Measurements from ENCODE around the gene ATF3. TPM values are rescaled to one million over a fixed set of nuclear protein-coding genes. Genes with fewer than 3 reads are reported as not detected.
A peak's percentile ranks its signal among the peaks of the same experiment; 100 is the strongest.

ATF3 gene
- total and polyA plus RNA-seq, 2 of the 4 experiments (the other 2 are of a cell fraction) = 9.9 to 12.3 TPM

DNA sequence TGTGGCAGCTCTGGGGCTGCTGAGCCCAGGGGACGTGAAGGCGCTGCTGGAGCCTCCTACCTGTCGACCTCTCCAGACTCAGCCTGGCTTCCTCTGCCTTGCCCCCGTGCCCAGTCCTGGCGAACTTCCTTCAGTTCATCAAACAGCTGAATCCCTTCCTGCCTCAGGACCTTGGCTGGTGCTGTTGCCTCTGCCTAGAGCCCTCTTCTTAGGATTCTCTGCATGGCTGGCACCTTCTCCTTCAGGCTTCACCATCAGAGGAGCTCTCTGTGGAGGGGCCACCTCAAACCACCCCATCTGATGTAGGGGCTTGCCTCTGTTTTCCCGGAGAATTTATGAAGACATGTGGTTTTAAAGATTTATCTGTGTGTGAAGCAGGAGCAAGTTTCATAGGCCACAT lies 23.4 kb upstream of the ATF3 start:
- no peak overlapping the region for H3K4me2 ChIP-seq (ENCODE audit: low read depth, low read length)
- H4K91ac ChIP-seq (ENCODE audit: insufficient read depth, low read depth, low read length) = no peak overlapping the region
- H2AFZ ChIP-seq (replicated peaks; ENCODE audit: low read length, poor library complexity) = no peak overlapping the region
- TF ChIP-seq POLR2A (IDR thresholded peaks at IDR 0.05; ENCODE audit: low read depth, low read length) = no peak
- TF ChIP-seq MXI1 (IDR thresholded peaks at IDR 0.05; ENCODE audit: borderline replicate concordance, low read depth, low read length) = no peak
- TF ChIP-seq CEBPB (IDR thresholded peaks at IDR 0.05; ENCODE audit: low read depth, low read length) = no peak
- no peak for TF ChIP-seq CHD1 (IDR thresholded peaks at IDR 0.05; ENCODE audit: low read depth, low read length)
- TF ChIP-seq MAFK (IDR thresholded peaks at IDR 0.05; ENCODE audit: low read depth, low read length) = no peak
- no peak for TF ChIP-seq RAD21 (IDR thresholded peaks at IDR 0.05; ENCODE audit: low read length)
- TF ChIP-seq RFX5 (IDR thresholded peaks at IDR 0.05; ENCODE audit: low read depth, low read length) = no peak
- no peak for TF ChIP-seq BHLHE40 (IDR thresholded peaks at IDR 0.05; ENCODE audit: low read depth, low read length)
- TF ChIP-seq FOS (IDR thresholded peaks at IDR 0.05; ENCODE audit: low read depth, low read length) = no peak
- TF ChIP-seq, protein P1, sequence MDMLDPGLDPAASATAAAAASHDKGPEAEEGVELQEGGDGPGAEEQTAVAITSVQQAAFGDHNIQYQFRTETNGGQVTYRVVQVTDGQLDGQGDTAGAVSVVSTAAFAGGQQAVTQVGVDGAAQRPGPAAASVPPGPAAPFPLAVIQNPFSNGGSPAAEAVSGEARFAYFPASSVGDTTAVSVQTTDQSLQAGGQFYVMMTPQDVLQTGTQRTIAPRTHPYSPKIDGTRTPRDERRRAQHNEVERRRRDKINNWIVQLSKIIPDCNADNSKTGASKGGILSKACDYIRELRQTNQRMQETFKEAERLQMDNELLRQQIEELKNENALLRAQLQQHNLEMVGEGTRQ (IDR thresholded peaks at IDR 0.05; ENCODE audit: low read depth, low read length) = no peak
- TF ChIP-seq SMC3 (IDR thresholded peaks at IDR 0.05; ENCODE audit: low read depth, low read length) = no peak
- TF ChIP-seq ELK1 (IDR thresholded peaks at IDR 0.05; ENCODE audit: borderline replicate concordance, low read depth, low read length) = no peak
- TF ChIP-seq MAZ (IDR thresholded peaks at IDR 0.05; ENCODE audit: borderline replicate concordance, low read depth, low read length) = no peak
- TF ChIP-seq NFE2L2 (IDR thresholded peaks at IDR 0.05; ENCODE audit: low read depth, low read length) = no peak
- TF ChIP-seq RCOR1 (IDR thresholded peaks at IDR 0.05; ENCODE audit: insufficient replicate concordance, low read length) = no peak
- TF ChIP-seq CTCF (conservative IDR thresholded peaks at IDR 0.05; ENCODE audit: low read depth, low read length) = no peak
- ATAC-seq (ENCODE audit: low read depth) (no peak), DNase-seq (no peak)
- H2BK15ac ChIP-seq (ENCODE audit: low read depth, low read length) = no peak overlapping the region
- no peaks in the 10 kb centered on the region for H3K9me3 ChIP-seq (ENCODE audit: control insufficient read depth, insufficient read depth, low read length)
- no peak overlapping the region for H2BK5ac ChIP-seq (ENCODE audit: low read depth, low read length, poor library complexity, severe bottlenecking)
- WGBS, 2 experiments (ENCODE audit: extremely low coverage in 2 of 2, insufficient read length in 1 of 2) = 83% methylated on average over 2 of the region's 6 CpGs; no CpG with 5 or more reads in 1 of the 2 experiments
- ChIA-PET POLR2A (ENCODE audit: unreplicated experiment) (no interaction called here), CTCF (no interaction called here)
- no peak overlapping the region for H4K8ac ChIP-seq (ENCODE audit: low read depth in 2 of 2, low read length in 2 of 2)
- intact Hi-C loops (cut with micrococcal nuclease) (no loop called here), dilution Hi-C loops (cut with HindIII; ENCODE audit: low sequenced_read_pairs, unreplicated experiment) (no loop called here), in situ Hi-C loops (cut with MboI; ENCODE audit: low sequenced_read_pairs) (no loop called here)
- peak overlapping the region; percentile 50 for H2AK9ac ChIP-seq (replicated peaks; ENCODE audit: low read depth, low read length, poor library complexity)
- no peak overlapping the region for H3K56ac ChIP-seq (ENCODE audit: extremely low read depth, insufficient read depth, low read length)
- no TSS peak for BruUV-seq (replicated peaks)
- no peak overlapping the region for H2BK120ac ChIP-seq (ENCODE audit: low read depth, low read length)
- no peaks in the 10 kb centered on the region; the same call in 1 of the 2 replicates for H3K9me1 ChIP-seq (ENCODE audit: insufficient read depth, low read length)
- no peak overlapping the region for H2AK5ac ChIP-seq (ENCODE audit: low read depth, low read length)
- H3K27ac ChIP-seq (ENCODE audit: insufficient read depth, low read length) = no peak overlapping the region
- peaks cover 9% of the 10 kb centered on the region for H3K27me3 ChIP-seq (ENCODE audit: control insufficient read depth, insufficient read depth, low read length)
- H3K79me1 ChIP-seq (ENCODE audit: low read depth in 1 of 2, low read length in 2 of 2) = no peaks in the 10 kb centered on the region
- no peaks in the 10 kb centered on the region for H3K36me3 ChIP-seq (ENCODE audit: control insufficient read depth, insufficient read depth, low read length)
- H3K14ac ChIP-seq (replicated peaks; ENCODE audit: low read depth, low read length) = no peak overlapping the region
- no peak overlapping the region for H3K9ac ChIP-seq (ENCODE audit: low read depth, low read length)
- H4K5ac ChIP-seq (ENCODE audit: low read depth, low read length) = no peak overlapping the region
- no peaks in the 10 kb centered on the region for H4K20me1 ChIP-seq (ENCODE audit: insufficient read depth, low read length)
- H3K18ac ChIP-seq (ENCODE audit: low read depth, low read length) = no peak overlapping the region
- no peak overlapping the region for H2BK20ac ChIP-seq (ENCODE audit: low read depth, low read length)
- no peak overlapping the region for H3K4me3 ChIP-seq (ENCODE audit: insufficient read depth, low read depth, low read length)
- no peak overlapping the region for H3K23ac ChIP-seq (ENCODE audit: low read depth, low read length)
- peaks cover 7% of the 10 kb centered on the region for H3K4me1 ChIP-seq (ENCODE audit: control insufficient read depth, insufficient read depth, low read length)
- H3K4ac ChIP-seq (ENCODE audit: low read depth, low read length) = no peak overlapping the region
